ENCODE data around the gene OR10C1. TPM values are rescaled to one million over a fixed set of nuclear protein-coding genes. Genes with fewer than 3 reads are reported as not detected.

Gene OR10C1
- total and polyA plus RNA-seq, 2 of the 13 experiments (the other 11 are each of a cell fraction or from before 2014, with no cell fraction given) = 0.04 TPM; not detected in 1

DNA sequence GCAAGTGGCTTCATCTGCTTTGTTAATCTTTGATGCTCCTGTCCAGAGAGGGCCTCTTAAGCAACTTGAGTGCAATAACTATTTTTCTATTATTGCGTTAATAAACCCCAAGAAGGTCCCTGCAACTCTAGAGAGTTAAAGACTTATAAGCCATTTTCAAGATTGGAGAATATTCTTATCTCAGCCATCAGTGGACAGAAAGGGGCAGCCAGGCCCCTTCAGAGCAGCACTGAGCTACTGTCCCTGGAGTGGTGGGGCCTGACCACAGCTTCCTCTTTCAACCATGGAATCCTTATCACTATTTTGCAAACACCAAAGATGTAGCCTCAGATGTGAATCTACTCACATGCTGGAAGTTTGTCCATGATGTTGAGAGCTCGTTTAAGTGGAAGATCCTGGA lies 51.4 kb downstream of the OR10C1 start:
- no peaks in the 10 kb centered on the region for H3K4me1 ChIP-seq (ENCODE audit: insufficient read depth, low read length)
- DNase-seq (ENCODE audit: low spot score) (no peak), ATAC-seq (no peak), FAIRE-seq (no peak)
- TF ChIP-seq ZSCAN31 (CRISPR knock-in tag; IDR thresholded peaks at IDR 0.05; ENCODE audit: low read depth) (no peak), NR2F6 (IDR thresholded peaks at IDR 0.05) (no peak), NR2F6 (CRISPR knock-in tag; IDR thresholded peaks at IDR 0.05) (no peak), ZKSCAN1 (IDR thresholded peaks at IDR 0.05; ENCODE audit: low read length) (no peak), ZNF274 (CRISPR knock-in tag; IDR thresholded peaks at IDR 0.05) (no peak), ZNF430 (CRISPR knock-in tag; IDR thresholded peaks at IDR 0.05) (no peak), ZNF841 (CRISPR knock-in tag; IDR thresholded peaks at IDR 0.05; ENCODE audit: borderline replicate concordance) (no peak), ZNF629 (CRISPR knock-in tag; conservative IDR thresholded peaks at IDR 0.05) (no peak), TEAD2 (CRISPR knock-in tag; IDR thresholded peaks at IDR 0.05) (no peak)
- TF ChIP-seq, protein P1, sequence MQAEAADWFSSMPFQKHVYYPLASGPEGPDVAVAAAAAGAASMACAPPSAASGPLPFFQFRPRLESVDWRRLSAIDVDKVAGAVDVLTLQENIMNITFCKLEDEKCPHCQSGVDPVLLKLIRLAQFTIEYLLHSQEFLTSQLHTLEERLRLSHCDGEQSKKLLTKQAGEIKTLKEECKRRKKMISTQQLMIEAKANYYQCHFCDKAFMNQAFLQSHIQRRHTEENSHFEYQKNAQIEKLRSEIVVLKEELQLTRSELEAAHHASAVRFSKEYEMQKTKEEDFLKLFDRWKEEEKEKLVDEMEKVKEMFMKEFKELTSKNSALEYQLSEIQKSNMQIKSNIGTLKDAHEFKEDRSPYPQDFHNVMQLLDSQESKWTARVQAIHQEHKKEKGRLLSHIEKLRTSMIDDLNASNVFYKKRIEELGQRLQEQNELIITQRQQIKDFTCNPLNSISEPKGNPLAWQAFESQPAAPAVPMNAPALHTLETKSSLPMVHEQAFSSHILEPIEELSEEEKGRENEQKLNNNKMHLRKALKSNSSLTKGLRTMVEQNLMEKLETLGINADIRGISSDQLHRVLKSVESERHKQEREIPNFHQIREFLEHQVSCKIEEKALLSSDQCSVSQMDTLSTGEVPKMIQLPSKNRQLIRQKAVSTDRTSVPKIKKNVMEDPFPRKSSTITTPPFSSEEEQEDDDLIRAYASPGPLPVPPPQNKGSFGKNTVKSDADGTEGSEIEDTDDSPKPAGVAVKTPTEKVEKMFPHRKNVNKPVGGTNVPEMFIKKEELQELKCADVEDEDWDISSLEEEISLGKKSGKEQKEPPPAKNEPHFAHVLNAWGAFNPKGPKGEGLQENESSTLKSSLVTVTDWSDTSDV (CRISPR knock-in tag; IDR thresholded peaks at IDR 0.05) = no peak
- TF ChIP-seq, protein P2, sequence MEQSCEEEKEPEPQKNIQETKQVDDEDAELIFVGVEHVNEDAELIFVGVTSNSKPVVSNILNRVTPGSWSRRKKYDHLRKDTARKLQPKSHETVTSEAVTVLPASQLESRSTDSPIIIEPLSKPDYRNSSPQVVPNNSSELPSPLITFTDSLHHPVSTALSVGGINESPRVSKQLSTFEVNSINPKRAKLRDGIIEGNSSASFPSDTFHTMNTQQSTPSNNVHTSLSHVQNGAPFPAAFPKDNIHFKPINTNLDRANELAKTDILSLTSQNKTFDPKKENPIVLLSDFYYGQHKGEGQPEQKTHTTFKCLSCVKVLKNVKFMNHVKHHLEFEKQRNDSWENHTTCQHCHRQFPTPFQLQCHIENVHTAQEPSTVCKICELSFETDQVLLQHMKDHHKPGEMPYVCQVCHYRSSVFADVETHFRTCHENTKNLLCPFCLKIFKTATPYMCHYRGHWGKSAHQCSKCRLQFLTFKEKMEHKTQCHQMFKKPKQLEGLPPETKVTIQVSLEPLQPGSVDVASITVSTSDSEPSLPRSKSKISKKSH (CRISPR knock-in tag; IDR thresholded peaks at IDR 0.05; ENCODE audit: borderline replicate concordance) = no peak
- TF ChIP-seq, protein P3, sequence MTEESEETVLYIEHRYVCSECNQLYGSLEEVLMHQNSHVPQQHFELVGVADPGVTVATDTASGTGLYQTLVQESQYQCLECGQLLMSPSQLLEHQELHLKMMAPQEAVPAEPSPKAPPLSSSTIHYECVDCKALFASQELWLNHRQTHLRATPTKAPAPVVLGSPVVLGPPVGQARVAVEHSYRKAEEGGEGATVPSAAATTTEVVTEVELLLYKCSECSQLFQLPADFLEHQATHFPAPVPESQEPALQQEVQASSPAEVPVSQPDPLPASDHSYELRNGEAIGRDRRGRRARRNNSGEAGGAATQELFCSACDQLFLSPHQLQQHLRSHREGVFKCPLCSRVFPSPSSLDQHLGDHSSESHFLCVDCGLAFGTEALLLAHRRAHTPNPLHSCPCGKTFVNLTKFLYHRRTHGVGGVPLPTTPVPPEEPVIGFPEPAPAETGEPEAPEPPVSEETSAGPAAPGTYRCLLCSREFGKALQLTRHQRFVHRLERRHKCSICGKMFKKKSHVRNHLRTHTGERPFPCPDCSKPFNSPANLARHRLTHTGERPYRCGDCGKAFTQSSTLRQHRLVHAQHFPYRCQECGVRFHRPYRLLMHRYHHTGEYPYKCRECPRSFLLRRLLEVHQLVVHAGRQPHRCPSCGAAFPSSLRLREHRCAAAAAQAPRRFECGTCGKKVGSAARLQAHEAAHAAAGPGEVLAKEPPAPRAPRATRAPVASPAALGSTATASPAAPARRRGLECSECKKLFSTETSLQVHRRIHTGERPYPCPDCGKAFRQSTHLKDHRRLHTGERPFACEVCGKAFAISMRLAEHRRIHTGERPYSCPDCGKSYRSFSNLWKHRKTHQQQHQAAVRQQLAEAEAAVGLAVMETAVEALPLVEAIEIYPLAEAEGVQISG (CRISPR knock-in tag; IDR thresholded peaks at IDR 0.05) = no peak
- TF ChIP-seq, protein P4, sequence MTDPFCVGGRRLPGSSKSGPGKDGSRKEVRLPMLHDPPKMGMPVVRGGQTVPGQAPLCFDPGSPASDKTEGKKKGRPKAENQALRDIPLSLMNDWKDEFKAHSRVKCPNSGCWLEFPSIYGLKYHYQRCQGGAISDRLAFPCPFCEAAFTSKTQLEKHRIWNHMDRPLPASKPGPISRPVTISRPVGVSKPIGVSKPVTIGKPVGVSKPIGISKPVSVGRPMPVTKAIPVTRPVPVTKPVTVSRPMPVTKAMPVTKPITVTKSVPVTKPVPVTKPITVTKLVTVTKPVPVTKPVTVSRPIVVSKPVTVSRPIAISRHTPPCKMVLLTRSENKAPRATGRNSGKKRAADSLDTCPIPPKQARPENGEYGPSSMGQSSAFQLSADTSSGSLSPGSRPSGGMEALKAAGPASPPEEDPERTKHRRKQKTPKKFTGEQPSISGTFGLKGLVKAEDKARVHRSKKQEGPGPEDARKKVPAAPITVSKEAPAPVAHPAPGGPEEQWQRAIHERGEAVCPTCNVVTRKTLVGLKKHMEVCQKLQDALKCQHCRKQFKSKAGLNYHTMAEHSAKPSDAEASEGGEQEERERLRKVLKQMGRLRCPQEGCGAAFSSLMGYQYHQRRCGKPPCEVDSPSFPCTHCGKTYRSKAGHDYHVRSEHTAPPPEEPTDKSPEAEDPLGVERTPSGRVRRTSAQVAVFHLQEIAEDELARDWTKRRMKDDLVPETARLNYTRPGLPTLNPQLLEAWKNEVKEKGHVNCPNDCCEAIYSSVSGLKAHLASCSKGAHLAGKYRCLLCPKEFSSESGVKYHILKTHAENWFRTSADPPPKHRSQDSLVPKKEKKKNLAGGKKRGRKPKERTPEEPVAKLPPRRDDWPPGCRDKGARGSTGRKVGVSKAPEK (CRISPR knock-in tag; IDR thresholded peaks at IDR 0.05; ENCODE audit: borderline replicate concordance) = no peak
- TF ChIP-seq, protein P5, sequence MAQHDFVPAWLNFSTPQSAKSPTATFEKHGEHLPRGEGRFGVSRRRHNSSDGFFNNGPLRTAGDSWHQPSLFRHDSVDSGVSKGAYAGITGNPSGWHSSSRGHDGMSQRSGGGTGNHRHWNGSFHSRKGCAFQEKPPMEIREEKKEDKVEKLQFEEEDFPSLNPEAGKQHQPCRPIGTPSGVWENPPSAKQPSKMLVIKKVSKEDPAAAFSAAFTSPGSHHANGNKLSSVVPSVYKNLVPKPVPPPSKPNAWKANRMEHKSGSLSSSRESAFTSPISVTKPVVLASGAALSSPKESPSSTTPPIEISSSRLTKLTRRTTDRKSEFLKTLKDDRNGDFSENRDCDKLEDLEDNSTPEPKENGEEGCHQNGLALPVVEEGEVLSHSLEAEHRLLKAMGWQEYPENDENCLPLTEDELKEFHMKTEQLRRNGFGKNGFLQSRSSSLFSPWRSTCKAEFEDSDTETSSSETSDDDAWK (CRISPR knock-in tag; IDR thresholded peaks at IDR 0.05) = no peak
- intact Hi-C loops (cut with micrococcal nuclease; ENCODE audit: unreplicated experiment) (no loop called here), in situ Hi-C loops (cut with HindIII; ENCODE audit: extremely low pct_ligation_motif_present, low pct_unique_long_range_greater_than_20kb) (no loop called here)
- no peaks in the 10 kb centered on the region for H3K36me3 ChIP-seq (replicated peaks in 1 of 2; ENCODE audit: control insufficient read depth in 1 of 2, insufficient read depth in 2 of 2, low read length in 2 of 2)
- H3K9ac ChIP-seq (ENCODE audit: insufficient read depth, low read depth, low read length) = no peak overlapping the region
- no peaks in the 10 kb centered on the region for H3K79me2 ChIP-seq (ENCODE audit: insufficient read depth, low read length)
- 23% methylated on average over 2 of the region's 2 CpGs for WGBS (ENCODE audit: low lambda C conversion rate)
- H3K27me3 ChIP-seq (ENCODE audit: control insufficient read depth in 1 of 2, insufficient read depth in 2 of 2, low read length in 2 of 2) = no peaks in the 10 kb centered on the region
- no peak overlapping the region for H3K27ac ChIP-seq (ENCODE audit: extremely low read length, insufficient read depth, low read length)
- no TSS peak for BruUV-seq (replicated peaks)
- H3K4me3 ChIP-seq (replicated peaks in 1 of 3; ENCODE audit: insufficient read depth in 1 of 3, low read depth in 2 of 3, low read length in 3 of 3) = no peak overlapping the region
- ChIA-PET CTCF (ENCODE audit: low intra/inter-chr PET ratio, low total read pairs) (no interaction called here), POLR2A (no interaction called here)
- no peaks in the 10 kb centered on the region for H3K9me3 ChIP-seq (ENCODE audit: low read length)
- H3K4me2 ChIP-seq (ENCODE audit: low read depth, low read length) = no peak overlapping the region
- H2AFZ ChIP-seq (ENCODE audit: low read length) = no peak overlapping the region
- no peaks in the 10 kb centered on the region for H4K20me1 ChIP-seq (ENCODE audit: insufficient read depth, low read length)

Data from HepG2 (cell line).